ENCODE measurements around the gene PCDH8.

The PCDH8 gene

GRCh38 chr13:52848455-52849195 lies at the start of gene PCDH8:
TSS of gene PCDH8 (minus strand) at chr13:52848640. CDS start at chr13:52848436, 204 bp downstream.
- no peak for DNase-seq (ENCODE audit: low read depth in 2 of 2)

- DNase-seq (ENCODE audit: low read depth in 2 of 2): no peak
These were observed 48.6 kb upstream of the PCDH8 start for GRCh38 chr13:52896827-52897659.

GRCh38 chr13:52894413-52894812 lies 46.0 kb upstream of the PCDH8 start:
- no peak for DNase-seq (ENCODE audit: low read depth in 2 of 2)

GRCh38 chr13:52892925-52893324 lies 44.5 kb upstream of the PCDH8 start:
- DNase-seq (ENCODE audit: low read depth in 2 of 2): no peak

- no peak for DNase-seq (ENCODE audit: low read depth in 2 of 2)
These were observed 43.3 kb upstream of the PCDH8 start for GRCh38 chr13:52891706-52892105.

GRCh38 chr13:52887165-52887564 lies 38.7 kb upstream of the PCDH8 start:
- DNase-seq (ENCODE audit: low read depth in 2 of 2): no peak

GRCh38 chr13:52885141-52885540 lies 36.7 kb upstream of the PCDH8 start:
- DNase-seq (ENCODE audit: low read depth in 2 of 2): no peak

- DNase-seq (ENCODE audit: low read depth in 2 of 2): no peak
These were observed 36.1 kb upstream of the PCDH8 start for GRCh38 chr13:52884429-52885010.

- no peak for DNase-seq (ENCODE audit: low read depth in 2 of 2)
These were observed 34.3 kb upstream of the PCDH8 start for GRCh38 chr13:52882785-52883184.

- no peak for DNase-seq (ENCODE audit: low read depth in 2 of 2)
These were observed 31.7 kb upstream of the PCDH8 start for GRCh38 chr13:52879950-52880741.

- no peak for DNase-seq (ENCODE audit: low read depth in 2 of 2)
These were observed 30.4 kb upstream of the PCDH8 start for GRCh38 chr13:52878831-52879230.

GRCh38 chr13:52870143-52870542 lies 21.7 kb upstream of the PCDH8 start:
- no peak for DNase-seq (ENCODE audit: low read depth in 2 of 2)

- DNase-seq (ENCODE audit: low read depth in 2 of 2): no peak
These were observed 21.2 kb upstream of the PCDH8 start for GRCh38 chr13:52869621-52870020.

GRCh38 chr13:52869050-52869449 lies 20.6 kb upstream of the PCDH8 start:
- DNase-seq (ENCODE audit: low read depth in 2 of 2): no peak

- DNase-seq (ENCODE audit: low read depth in 2 of 2): no peak
These were observed 19.8 kb upstream of the PCDH8 start for GRCh38 chr13:52868190-52868589.

GRCh38 chr13:52864941-52865340 lies 16.5 kb upstream of the PCDH8 start:
- DNase-seq (ENCODE audit: low read depth in 2 of 2): no peak

GRCh38 chr13:52862358-52863206 lies 14.1 kb upstream of the PCDH8 start:
- DNase-seq (ENCODE audit: low read depth in 2 of 2): no peak

GRCh38 chr13:52852444-52852843 lies 4.0 kb upstream of the PCDH8 start:
- no peak for DNase-seq (ENCODE audit: low read depth in 2 of 2)

- no peak for DNase-seq (ENCODE audit: low read depth in 2 of 2)
These were observed 2.9 kb upstream of the PCDH8 start for GRCh38 chr13:52851137-52851962.
